ENCODE measurements around the gene GRIFIN. TPM values are rescaled to one million over a fixed set of nuclear protein-coding genes. Genes with fewer than 3 reads are reported as not detected.
"Not testable (repeated sequence)": the region's sequence is repeated elsewhere in the genome, so short reads cannot be mapped to it uniquely, and the experiment has no call there.

Gene GRIFIN
- total RNA-seq, 1 donor: not detected

DNA sequence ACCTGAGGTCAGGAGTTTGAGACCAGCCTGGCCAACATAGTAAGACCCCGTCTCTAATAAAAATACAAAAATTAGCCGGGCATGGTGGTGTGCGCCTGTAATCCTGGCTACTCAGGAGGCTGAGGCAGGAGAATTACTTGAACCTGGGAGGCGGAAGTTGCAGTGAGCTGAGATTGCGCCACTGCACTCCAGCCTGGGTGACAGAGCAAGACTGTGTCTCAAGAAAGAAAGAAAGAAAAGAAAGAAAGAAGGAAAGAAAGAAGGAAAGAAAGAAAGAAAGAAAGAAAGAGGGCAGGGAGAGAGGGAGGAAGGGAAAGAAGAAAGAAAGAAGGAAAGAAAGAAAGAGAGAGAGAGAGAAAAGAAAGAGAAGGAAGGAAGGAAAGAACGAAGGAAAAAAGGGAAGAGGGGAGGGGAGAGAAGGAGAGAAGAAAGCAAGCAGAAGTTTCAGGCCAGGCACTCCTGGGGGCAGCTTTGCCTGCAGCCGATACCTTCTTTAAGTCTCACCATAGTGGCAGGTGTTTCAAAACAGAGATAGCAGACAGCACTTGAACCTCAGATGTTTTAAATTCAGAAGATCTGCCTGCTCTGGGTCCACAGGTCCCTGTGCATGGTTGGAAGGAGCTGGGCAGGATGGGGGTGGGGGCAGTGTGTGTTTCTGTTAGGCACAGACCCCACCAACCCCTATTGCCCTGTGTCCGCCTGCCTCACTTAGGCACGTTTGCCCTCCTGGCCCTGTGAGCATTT is 6.6 kb downstream of the GRIFIN start:
- not testable (repeated sequence) for H3K27me3 ChIP-seq (ENCODE audit: insufficient read depth, low read length); H3K9me3 ChIP-seq (ENCODE audit: low read depth, low read length); H3K4me3 ChIP-seq (ENCODE audit: low read length)
- H3K4me1 ChIP-seq (ENCODE audit: insufficient read depth, low read length): peaks cover 14% of the 10 kb centered on the region

DNA sequence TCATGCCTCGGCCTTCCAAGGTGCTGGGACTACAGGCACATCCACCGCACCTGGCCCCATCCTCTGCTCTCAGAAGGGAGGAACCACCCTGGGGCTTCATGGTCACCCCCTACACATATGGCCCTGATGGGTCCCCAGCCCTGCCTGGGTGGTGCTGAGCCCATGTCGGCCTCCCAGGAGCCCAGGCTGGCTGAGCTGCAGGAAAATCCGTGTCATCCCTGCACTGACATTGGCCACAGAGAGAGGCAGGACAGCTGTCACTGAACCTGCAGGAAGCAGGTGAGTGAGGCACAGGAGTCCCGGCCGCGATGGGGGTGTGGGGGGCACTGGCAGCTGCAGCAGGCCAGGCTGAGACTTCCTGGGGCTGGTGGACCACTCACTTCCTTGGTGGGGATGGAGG is 8.0 kb downstream of the GRIFIN start:
- Histone ChIP-seq H3K27me3 (ENCODE audit: insufficient read depth, low read length) (no peaks in the 10 kb centered on the region), H3K4me3 (ENCODE audit: low read length) (no peak overlapping the region), H3K4me1 (ENCODE audit: insufficient read depth, low read length) (peaks cover 14% of the 10 kb centered on the region), H3K9me3 (ENCODE audit: low read depth, low read length) (no peaks in the 10 kb centered on the region)

DNA sequence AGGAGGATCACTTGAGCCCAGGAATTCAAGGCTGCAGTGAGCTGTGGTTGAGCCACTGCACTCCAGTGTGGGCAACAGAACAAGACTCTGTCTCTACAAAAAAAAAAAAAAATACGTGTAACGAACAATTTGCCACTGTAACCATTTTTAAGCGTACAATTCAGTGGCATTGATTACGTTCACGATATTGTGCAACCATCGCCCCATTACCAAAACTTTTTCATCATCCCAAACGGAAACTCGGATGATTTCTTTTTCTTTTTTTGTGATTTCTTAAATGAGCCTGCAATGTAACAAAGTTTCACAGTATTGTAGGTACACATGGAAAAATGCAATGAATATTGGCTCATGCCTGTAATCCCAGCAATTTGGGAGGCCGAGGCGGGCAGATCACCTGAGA is 9.5 kb downstream of the GRIFIN start:
- Histone ChIP-seq H3K9me3 (ENCODE audit: low read depth, low read length) (no peaks in the 10 kb centered on the region), H3K4me3 (ENCODE audit: low read length) (no peak overlapping the region), H3K27me3 (ENCODE audit: insufficient read depth, low read length) (no peaks in the 10 kb centered on the region), H3K4me1 (ENCODE audit: insufficient read depth, low read length) (peaks cover 14% of the 10 kb centered on the region)

DNA sequence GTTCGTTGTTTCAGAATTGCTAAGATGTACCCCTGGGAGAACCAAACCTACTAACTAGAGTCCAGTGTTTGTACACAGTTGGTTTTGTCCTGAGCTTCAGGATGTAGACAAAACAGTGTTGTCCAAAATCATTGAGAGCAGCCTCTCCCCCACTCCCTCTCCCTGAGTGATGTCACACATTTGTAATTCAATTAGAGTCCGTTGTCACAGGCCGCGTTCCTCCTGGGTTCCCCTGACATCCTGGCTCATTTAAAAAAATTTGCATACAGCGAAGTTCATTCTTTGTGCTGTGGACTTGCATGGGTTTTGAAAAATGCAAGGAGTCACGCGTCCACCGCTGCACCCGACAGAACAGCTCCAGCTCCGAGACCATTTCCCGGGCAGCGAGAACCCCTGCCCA is 10.3 kb downstream of the GRIFIN start:
- H3K9me3 ChIP-seq (ENCODE audit: low read depth, low read length): no peaks in the 10 kb centered on the region
- no peak overlapping the region for H3K4me3 ChIP-seq (ENCODE audit: low read length)
- H3K27me3 ChIP-seq (ENCODE audit: insufficient read depth, low read length): no peaks in the 10 kb centered on the region
- peaks cover 14% of the 10 kb centered on the region for H3K4me1 ChIP-seq (ENCODE audit: insufficient read depth, low read length)

DNA sequence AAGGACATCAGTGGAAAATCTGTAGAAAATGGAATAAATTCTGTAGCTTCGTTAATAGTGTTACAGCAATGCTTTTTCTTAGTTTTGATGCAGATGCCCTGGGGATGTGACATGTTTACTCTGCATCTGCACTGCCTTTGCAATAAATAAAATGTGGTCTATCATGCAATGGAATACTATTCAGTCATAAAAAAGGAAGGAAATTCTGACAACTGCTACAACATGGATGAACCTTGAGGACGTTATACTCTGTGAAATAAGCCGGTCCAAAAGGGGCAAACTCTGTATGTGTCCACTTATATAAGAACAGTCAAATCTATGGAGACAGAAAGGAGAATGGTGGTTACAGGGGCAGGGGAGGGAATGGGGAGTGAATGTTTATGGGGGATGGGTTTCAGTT is 13.5 kb downstream of the GRIFIN start:
- Histone ChIP-seq H3K4me3 (ENCODE audit: low read length) (no peak overlapping the region), H3K4me1 (ENCODE audit: insufficient read depth, low read length) (peaks cover 5% of the 10 kb centered on the region), H3K27me3 (ENCODE audit: insufficient read depth, low read length) (no peaks in the 10 kb centered on the region), H3K9me3 (ENCODE audit: low read depth, low read length) (no peaks in the 10 kb centered on the region)

DNA sequence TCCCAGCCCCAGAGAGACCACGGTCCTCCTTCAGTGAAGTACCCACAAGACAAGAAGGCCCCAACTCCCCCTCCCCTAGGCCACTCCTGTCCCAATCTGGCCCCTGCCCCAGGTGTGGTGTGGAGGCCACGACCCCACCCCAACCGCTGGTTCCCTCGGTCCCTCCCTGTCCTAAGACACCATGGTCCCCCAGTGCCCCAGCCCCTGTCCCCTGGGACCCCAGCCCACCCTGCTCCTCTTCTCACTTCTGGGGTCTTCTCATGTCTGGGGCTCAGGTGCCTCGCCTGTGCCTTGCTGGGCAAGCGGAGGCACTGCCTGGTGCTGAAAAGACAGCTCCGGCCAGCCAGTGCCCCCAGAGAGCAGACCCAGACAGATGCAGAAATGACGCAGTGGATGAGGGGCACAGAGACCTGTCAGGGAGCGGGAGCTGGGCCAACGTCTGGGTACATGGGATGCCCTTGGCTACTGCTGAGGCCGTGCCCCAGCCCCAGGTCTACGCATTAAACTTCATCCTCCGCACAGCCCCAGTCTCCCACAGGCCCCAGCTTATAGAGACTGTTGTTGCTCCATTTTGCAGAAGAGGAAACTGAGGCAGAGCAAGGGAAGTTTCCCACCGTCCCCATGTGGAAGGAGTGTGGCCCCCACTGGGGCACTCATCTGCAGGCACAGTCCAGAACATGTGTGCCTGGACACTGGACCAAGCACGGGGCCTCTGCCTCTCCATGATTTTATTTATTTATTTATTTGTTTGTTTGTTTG is 14.8 kb downstream of the GRIFIN start:
- Histone ChIP-seq H3K9me3 (ENCODE audit: low read depth, low read length) (no peaks in the 10 kb centered on the region), H3K4me1 (ENCODE audit: insufficient read depth, low read length) (peaks cover 9% of the 10 kb centered on the region), H3K27me3 (ENCODE audit: insufficient read depth, low read length) (no peaks in the 10 kb centered on the region), H3K4me3 (ENCODE audit: low read length) (no peak overlapping the region)

DNA sequence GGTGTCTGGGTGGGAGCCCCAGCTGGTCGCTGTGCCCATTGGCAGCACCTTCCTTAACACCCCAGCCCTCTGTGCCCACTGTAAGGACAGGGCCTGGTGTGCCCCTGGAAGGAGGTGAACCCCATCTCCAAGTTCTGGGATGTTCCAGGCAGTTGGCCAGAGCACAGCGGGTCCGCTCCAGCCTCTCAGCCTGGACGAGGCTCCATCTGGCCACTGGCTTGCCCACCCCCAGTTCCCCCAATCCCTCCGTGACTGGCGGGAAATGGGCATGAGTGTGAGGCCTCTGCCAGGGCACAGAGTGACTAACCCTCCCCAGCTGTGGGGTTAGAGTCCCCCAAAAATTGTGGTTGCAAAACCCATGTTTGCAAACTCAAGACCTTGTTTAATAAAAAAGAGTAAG is 15.6 kb downstream of the GRIFIN start:
- H3K4me1 ChIP-seq (ENCODE audit: insufficient read depth, low read length): peaks cover 9% of the 10 kb centered on the region
- H3K27me3 ChIP-seq (ENCODE audit: insufficient read depth, low read length): no peaks in the 10 kb centered on the region
- no peak overlapping the region for H3K4me3 ChIP-seq (ENCODE audit: low read length)
- H3K9me3 ChIP-seq (ENCODE audit: low read depth, low read length): no peaks in the 10 kb centered on the region

DNA sequence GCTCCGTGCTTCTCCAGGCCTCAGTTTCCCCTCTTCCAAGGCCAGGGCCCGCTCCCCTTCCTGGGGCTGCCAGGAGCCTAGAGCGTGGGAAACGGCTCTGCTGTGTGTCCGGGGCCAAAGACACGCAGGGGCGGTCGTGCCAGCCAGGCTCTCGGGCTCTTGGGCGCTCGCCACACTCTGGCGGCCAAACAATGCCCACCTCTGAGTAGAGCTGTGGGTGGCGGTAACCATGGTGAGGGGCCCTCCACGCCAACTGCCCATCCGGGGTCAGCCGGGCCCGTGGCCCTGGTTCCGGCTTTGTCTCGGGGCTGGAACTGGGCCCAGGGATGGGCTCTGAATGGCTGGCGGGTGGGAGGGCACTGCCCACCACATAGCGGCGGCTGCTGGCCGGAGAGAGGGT is 16.0 kb downstream of the GRIFIN start:
- H3K27me3 ChIP-seq (ENCODE audit: insufficient read depth, low read length): no peaks in the 10 kb centered on the region
- no peaks in the 10 kb centered on the region for H3K9me3 ChIP-seq (ENCODE audit: low read depth, low read length)
- no peak overlapping the region for H3K4me3 ChIP-seq (ENCODE audit: low read length)
- peaks cover 9% of the 10 kb centered on the region for H3K4me1 ChIP-seq (ENCODE audit: insufficient read depth, low read length)

DNA sequence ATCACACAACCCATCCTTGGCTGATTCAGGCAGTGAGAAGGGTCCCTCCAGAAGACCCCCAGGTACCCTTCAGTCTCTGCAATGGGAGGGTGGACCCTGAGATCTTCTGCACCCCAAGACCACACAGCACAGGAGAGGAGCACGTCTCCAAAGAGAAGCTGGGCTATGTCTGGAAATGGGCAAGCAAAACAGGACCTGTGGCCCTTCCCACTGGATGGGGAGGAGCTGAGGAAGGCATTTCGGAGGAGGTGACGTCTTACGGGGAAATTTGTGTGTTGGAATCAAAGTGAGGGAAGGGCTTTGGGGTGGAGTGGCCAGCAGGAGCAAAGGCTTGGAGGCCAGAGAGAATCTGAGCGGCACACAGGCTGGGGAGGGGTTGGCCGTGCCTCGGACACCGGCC is 16.5 kb downstream of the GRIFIN start:
- Histone ChIP-seq H3K27me3 (ENCODE audit: insufficient read depth, low read length) (no peaks in the 10 kb centered on the region), H3K4me3 (ENCODE audit: low read length) (no peak overlapping the region), H3K4me1 (ENCODE audit: insufficient read depth, low read length) (peaks cover 9% of the 10 kb centered on the region), H3K9me3 (ENCODE audit: low read depth, low read length) (no peaks in the 10 kb centered on the region)

DNA sequence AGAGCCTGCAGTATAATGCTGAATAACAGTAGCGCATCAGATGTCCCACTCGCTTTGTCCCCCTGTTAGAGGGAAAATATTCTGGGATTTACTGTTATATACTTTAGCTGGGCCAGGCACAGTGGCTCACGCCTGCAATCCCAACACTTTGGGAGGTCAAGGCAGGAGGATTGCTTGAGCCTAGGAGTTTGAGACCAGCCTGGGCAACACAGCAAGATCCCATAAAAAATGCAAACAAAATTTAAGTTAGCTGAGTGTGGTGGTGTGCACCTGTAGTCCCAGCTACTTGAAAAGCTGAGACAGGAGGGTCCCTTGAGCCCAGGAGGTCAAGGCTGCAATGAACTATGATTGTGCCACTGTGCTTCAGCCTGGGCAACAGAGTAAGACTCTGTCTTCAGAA is 22.3 kb downstream of the GRIFIN start:
- H3K4me1 ChIP-seq (ENCODE audit: insufficient read depth, low read length): peaks cover 20% of the 10 kb centered on the region
- H3K27me3 ChIP-seq (ENCODE audit: insufficient read depth, low read length); H3K9me3 ChIP-seq (ENCODE audit: low read depth, low read length); H3K4me3 ChIP-seq (ENCODE audit: low read length): not testable (repeated sequence)

DNA sequence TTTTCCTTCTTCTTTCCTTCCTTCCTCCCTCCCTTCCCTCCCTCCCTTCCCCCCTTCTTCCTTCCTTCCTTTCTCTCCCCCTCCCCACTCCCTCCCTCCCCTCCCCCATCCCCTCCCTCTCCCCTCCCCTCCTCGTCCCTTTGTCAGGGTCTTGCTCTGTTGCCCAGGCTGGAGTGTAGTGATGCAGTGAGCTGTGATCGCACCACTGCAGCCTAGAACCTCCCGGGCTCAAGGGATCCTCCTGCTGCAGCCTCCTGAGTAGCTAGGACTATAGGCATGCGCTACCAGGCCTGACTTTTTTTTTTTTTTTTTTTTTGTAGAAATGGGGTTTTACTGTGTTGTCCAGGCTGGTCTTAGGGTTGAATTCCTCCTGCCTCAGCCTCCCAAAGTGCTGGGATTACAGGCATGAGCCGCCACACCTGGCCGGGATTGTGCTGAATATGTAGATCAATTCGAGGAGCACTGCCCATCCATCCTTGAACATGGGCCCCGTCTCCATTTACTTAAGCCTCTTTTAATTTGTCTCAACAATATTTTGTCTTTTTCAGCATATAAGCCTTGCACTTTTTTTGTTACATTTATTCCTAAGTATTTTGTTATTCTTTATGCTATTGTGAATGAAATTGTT is 23.4 kb downstream of the GRIFIN start:
- Histone ChIP-seq H3K4me1 (ENCODE audit: insufficient read depth, low read length) (peaks cover 16% of the 10 kb centered on the region), H3K27me3 (ENCODE audit: insufficient read depth, low read length) (no peaks in the 10 kb centered on the region), H3K9me3 (ENCODE audit: low read depth, low read length) (no peaks in the 10 kb centered on the region), H3K4me3 (ENCODE audit: low read length) (no peak overlapping the region)

DNA sequence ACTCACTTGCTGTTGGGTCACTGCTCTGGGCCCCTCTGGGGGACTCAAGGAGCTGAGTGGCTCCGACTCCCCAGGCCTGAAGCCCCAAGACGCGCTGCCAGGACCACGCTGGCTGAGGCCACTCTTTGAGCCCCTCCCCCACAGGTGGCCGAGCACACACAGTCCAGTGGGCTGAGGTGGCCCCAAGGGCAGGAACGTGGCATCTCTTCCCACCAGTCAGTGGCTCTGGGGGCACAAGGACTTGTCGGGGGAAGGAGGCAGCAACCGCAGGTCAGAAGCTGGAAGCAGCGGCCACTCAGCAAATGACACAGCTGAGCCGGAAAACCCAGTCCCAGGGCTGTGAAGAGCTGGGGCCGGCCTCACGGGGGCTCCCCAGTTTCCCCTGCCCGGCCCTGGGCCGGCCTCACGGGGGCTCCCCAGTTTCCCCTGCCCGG is 24.1 kb downstream of the GRIFIN start:
- Histone ChIP-seq H3K27me3 (ENCODE audit: insufficient read depth, low read length) (no peaks in the 10 kb centered on the region), H3K4me1 (ENCODE audit: insufficient read depth, low read length) (peaks cover 11% of the 10 kb centered on the region), H3K4me3 (ENCODE audit: low read length) (peak overlapping the region; percentile 15), H3K9me3 (ENCODE audit: low read depth, low read length) (no peaks in the 10 kb centered on the region)

DNA sequence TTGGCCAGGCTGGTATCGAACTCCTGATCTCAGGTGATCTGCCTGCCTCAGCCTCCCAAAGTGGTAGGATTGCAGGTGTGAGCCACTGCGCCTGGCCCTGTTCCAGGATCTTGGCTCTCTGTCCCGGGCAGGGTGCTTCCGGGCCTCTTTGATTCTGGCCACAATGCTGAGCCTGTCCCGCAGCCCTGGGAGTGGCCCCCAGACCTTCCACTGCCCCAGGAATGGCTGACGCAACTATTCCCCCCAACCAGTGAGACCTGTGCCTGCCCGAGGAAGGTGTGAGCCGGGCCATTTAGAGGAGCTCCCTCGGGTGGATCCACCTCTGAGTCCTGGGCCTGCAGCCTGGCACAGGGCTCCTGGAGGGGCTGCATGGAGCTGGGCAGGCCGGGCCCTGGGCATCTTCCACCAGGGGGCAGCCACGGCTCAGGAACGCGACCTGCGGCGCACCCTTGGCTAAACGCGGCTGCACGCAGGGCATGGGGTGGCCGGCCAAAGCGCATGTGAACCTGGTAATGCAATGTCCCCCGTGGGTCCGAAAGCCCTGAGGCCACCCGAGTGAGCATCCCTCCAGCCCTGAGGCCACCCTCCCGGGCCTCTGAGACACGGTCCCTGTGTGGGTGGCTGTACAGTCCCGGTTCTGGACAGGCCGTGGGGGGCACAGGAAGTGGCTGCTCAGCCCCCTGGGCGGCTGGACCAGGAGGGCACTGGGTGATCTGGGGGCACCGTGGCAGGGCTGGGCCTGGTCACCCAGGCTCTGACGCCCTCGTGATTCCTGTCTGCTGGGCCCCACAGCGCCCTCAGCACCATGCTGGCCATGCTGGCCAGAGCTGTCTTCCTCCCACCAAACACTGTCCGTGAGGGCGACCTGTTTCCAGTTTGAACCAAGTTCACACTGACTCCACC is 24.8 kb downstream of the GRIFIN start:
- Histone ChIP-seq H3K9me3 (ENCODE audit: low read depth, low read length) (no peaks in the 10 kb centered on the region), H3K4me3 (ENCODE audit: low read length) (peak overlapping the region; percentile 15), H3K4me1 (ENCODE audit: insufficient read depth, low read length) (peaks cover 11% of the 10 kb centered on the region), H3K27me3 (ENCODE audit: insufficient read depth, low read length) (no peaks in the 10 kb centered on the region)

DNA sequence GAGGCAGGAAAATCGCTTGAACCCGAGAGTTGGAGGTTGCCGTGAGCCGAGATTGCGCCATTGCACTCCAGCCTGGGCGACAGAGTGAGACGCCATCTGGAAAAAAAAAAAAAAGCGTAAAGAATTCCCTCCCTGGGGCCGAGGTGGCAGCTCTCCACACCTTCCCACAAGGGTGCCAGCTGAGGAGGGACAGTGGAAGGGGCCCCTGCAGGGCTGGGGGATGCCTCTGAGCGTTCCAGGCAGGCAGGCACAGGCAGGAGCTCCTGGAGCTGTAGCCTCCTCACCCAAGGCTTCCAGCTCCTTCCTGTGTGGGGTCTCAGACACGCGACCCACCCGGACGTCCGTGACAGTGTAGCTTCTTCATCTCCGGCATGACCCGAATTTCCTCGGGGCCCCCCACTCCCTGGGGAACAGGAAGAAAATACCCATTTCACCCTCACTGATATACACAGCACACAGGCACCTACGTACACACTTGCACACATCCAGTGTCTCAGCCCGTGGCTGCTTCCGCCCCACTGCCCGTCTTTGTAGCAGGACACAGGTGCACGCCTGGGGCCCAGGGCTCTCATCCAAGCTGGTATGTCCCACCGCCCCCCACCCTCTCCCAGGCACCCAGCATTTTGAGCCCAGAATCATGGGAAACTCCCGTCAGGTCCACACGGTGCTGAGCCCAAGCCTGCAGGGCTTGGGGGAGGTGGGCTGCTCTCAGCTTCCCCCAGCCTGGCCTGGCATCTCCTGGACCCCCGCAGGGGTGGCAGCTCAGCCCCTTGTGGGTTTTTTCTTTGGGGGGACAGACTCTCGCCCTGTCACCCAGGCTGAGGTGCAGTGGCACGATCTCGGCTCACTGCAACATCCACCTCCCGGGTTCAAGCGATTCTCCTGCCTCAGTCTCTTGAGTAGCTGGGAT is 25.7 kb downstream of the GRIFIN start:
- H3K4me1 ChIP-seq (ENCODE audit: insufficient read depth, low read length): peaks cover 11% of the 10 kb centered on the region
- no peaks in the 10 kb centered on the region for H3K9me3 ChIP-seq (ENCODE audit: low read depth, low read length)
- no peak overlapping the region for H3K4me3 ChIP-seq (ENCODE audit: low read length)
- no peaks in the 10 kb centered on the region for H3K27me3 ChIP-seq (ENCODE audit: insufficient read depth, low read length)
